Measurements from ENCODE around the gene ZNF366. TPM values are rescaled to one million over a fixed set of nuclear protein-coding genes. Genes with fewer than 3 reads are reported as not detected.

The ZNF366 gene
- polyA plus RNA-seq, 5 donors: 2.7 to 3.6 (median 3.4) TPM

GRCh38 chr5:72465601-72466563 is 41.3 kb downstream of the ZNF366 start:
- DNase-seq: no peak

GRCh38 chr5:72465066-72465465 is 42.1 kb downstream of the ZNF366 start:
- DNase-seq: no peak

- DNase-seq: no peak
Observed at GRCh38 chr5:72464071-72464470, 43.1 kb downstream of the ZNF366 start.

- DNase-seq: no peak
Observed at GRCh38 chr5:72463449-72464052, 43.7 kb downstream of the ZNF366 start.

- DNase-seq: no peak
Observed at GRCh38 chr5:72460413-72460812, 46.8 kb downstream of the ZNF366 start.

- DNase-seq: no peak
Observed at GRCh38 chr5:72459913-72460312, 47.3 kb downstream of the ZNF366 start.

- peak; percentile 43 to 45 for DNase-seq
Observed at GRCh38 chr5:72459089-72459661, 48.0 kb downstream of the ZNF366 start.

- no peak for DNase-seq
Observed at GRCh38 chr5:72458407-72458806, 48.8 kb downstream of the ZNF366 start.

GRCh38 chr5:72457491-72457890 is 49.7 kb downstream of the ZNF366 start:
- DNase-seq: no peak

GRCh38 chr5:72456391-72457074 is 50.7 kb downstream of the ZNF366 start:
- no peak for DNase-seq

GRCh38 chr5:72455476-72455875 is 51.7 kb downstream of the ZNF366 start:
- no peak for DNase-seq

GRCh38 chr5:72454996-72455395 is 52.2 kb downstream of the ZNF366 start:
- no peak for DNase-seq

GRCh38 chr5:72453246-72453775 is 53.9 kb downstream of the ZNF366 start:
- no peak for DNase-seq

- peak; percentile 70 to 73 for DNase-seq
Observed at GRCh38 chr5:72452515-72453245, 54.5 kb downstream of the ZNF366 start.

GRCh38 chr5:72451741-72452505 is 55.3 kb downstream of the ZNF366 start:
- DNase-seq: peak; percentile 58 to 63

- no peak for DNase-seq
Observed at GRCh38 chr5:72448368-72448767, 58.8 kb downstream of the ZNF366 start.

GRCh38 chr5:72447751-72448150 is 59.5 kb downstream of the ZNF366 start:
- no peak for DNase-seq

- no peak for DNase-seq
Observed at GRCh38 chr5:72445969-72446368, 61.2 kb downstream of the ZNF366 start.

- no peak for DNase-seq
Observed at GRCh38 chr5:72443883-72444282, 63.3 kb downstream of the ZNF366 start.

GRCh38 chr5:72441862-72442540 is 65.2 kb downstream of the ZNF366 start:
- no peak for DNase-seq
